HG02763 (cell line): ENCODE data around the gene MYO16.

Experiments used
- ATAC-seq: cut with Tn5 transposase; IDR thresholded peaks from one replicate; pipeline ENCODE4 v1.9.1; 2021; ENCODE audit warnings: mild to moderate bottlenecking, moderate library complexity; ENCODE audit not compliant: unreplicated experiment

Gene MYO16

DNA sequence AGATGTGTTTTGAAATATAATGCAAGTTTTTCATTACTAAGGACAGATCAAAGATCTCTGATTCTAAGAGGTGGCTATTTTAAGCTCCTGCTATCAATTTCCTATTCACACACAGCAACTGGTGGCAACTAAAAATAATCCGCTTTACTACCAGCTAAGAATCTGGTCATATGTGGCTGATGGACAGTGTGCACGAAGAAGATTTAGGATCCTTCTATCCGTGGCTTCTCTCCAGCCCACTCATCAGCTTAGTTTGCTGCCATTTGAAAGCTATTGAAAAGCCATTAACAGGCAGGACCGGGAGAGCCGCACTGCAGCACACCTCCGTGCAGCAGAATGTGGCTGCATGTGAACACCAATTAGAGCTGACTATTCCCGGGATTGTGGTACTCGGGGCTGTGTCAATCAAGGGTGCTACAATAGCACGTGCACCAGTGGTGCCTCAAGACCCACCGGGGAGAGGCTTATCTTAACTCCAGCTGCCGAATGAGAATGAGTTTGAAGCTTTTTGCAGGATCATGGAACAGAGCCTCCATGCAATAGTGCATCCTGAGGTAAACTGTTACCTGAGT is at the start of gene MYO16:
Gene MYO16, plus strand, starts transcription at position 431 of the 572 bp plus-strand sequence. CDS start 234 bp downstream, outside the sequence.
- no peak for ATAC-seq

DNA sequence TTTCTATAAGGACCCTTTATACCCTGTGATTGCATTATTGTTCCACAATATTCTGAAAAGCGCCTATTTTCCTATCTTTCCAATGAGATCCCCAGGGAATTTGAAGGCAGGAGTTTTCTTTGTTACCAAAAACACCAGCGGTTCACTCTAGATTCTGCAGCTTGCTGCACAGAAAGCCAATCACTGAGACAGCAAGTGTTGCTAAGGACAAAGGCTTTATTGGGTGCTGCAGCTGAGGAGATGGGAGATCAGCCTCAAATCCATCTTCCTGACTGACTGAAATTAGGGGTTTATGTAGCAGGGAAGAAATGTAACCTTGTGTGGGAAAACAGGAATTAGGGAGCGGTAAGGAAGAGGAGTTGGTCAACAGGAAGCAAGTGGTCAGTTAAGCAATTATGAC is 42.6 kb upstream of the MYO16 start:
- no peak for ATAC-seq

DNA sequence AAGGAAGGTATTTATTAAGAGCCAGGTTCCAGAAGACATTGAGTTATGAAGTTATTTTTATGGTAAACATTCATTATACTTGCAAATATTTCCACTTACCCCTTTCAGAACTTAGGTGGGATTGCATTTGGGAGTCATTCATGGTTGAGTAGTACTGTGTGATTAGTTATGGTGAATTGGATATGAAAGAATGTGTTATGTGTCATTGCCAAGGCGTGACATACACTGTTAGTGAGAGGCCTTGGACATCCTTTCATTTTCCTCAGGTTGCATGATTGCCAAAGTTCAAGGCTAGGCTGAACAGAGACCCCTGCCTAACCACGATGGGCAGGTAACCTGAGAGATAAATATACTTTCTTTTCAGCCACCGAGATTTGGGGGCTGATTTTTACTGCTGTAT is 40.9 kb upstream of the MYO16 start:
- ATAC-seq, result no peak

DNA sequence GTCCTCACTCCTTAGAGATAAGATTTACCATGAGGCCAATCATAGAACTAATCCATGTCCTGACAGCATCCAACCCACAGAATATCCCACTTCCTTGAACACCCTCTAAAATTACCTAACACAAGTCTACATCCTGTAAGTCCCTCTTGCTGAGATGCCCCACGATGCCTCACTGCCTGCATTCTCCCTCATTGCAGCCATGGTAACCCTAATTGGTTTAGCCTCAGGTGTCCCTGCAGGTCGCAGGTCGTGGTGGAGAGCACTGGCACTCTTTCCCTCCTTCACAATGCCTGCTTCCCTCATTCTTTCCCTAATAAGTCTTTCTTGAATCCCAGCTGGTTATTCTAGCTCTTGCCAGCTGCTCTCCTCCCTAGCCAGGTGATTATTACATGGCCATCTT is 35.3 kb upstream of the MYO16 start:
- ATAC-seq, result no peak

DNA sequence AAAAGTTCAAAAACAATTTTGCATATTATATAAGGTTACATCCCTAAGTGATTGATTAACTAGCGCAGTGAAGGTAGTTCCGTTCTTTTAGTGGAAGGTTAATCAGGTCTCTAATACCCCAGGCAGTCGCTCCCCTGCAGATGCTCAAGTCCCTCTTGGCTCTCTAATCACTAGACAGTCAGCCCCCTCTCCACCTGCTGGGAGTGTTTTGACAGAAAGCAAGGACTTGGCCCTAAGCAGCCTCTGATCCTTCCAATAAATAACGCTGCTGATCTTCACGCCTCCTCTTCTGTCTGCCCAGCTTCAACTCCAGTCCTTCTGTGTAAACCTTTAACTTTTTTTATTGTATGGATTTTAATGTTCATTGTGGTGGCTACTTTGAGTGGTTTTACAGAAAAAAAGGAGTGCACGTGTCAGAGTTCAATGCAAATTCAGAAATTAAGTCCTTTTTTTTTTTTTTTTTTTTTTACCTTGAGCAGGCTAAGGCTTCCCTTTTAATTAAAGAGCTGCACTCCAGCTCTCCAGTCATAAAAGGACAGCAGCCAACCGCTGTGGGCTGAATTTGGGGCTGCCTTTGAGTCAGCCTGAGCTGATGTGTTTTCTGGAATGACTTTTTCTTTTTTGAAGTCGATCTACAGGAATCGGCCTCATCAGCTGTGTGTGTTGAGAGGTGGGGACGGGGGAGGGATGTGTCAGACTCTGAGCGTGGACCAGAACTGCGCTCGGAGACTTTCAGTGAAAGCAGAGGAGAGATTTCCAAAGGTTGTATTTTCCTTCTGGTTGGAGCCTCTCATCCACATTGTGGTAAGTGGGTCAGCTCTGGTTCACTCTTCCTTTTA is 33.8 kb upstream of the MYO16 start:
- ATAC-seq, result no peak

DNA sequence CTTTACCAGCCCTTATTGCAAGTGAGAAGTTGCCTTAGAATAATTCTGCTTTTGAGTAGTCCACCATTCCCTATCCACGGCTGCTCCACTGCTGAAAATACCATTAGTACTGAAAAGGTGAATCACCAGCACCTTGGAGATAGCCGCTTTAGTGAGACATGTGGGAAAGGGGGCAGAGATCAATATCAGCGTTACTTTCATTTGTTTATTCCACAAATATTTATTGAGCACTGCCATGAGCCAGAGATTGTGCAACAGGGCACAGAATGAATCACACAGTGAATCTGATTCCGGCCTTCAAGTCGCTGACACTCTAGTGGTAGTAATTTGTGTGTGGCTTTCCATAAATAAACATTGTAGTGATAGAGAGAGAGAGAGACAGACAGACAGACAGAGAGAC is 31.5 kb upstream of the MYO16 start:
- no peak for ATAC-seq

DNA sequence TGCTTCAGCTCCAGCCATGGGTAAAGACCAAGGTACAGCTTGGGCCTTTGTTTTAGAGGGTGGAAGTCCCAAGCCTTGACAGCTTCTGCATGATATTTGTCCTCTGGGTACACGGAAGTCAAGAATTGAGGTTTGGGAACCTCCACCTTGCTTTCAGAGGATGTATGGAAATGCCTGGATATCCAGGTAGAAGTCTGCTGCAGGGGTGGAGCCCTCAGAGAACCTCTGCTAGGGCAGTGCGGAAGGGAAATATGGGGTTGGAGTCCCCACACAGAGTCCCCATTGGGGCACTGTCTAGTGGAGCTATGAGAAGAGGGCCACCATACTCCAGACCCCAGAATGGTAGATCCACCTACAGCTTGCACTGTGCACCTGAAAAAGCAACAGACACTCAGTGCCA is 23.0 kb upstream of the MYO16 start:
- ATAC-seq, result no peak

DNA sequence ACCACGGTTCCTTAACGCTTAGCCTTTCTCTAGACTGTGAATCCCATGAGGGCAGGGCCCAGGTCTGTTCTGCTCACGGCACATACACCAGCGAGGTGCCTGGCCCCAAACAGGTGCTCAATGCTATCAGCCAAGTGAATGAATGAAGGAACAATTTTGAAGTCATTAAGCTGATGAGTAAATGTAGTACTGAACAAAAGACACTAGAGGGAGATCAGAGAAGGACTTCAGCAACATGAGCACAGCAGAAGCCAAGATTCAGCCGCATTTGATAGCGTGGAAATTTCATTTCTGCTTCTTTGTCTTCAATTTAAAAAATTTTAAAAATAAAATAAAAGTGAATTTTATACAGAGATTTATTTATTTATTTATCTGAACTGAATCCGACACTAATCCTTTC is 20.1 kb upstream of the MYO16 start:
- no peak for ATAC-seq

DNA sequence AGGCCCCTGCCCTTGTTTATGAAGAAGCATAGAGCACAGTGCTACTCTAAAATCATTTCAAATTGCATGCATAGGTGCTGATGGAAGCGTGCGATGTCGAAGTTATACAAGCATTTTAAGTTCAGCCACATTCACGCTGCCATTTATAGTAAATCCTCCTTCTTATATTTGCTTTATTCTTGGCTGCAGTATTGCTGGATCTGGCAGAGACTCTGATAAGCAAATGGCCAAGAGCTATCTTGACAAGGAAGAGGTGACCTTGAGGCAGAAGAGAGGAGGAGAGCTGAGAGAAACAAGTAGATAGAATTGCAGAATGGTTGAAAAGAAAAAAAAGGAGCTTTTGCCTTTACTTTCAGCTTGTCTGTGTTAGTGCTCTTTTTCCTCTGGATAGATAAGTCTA is 18.9 kb upstream of the MYO16 start:
- ATAC-seq, result no peak

DNA sequence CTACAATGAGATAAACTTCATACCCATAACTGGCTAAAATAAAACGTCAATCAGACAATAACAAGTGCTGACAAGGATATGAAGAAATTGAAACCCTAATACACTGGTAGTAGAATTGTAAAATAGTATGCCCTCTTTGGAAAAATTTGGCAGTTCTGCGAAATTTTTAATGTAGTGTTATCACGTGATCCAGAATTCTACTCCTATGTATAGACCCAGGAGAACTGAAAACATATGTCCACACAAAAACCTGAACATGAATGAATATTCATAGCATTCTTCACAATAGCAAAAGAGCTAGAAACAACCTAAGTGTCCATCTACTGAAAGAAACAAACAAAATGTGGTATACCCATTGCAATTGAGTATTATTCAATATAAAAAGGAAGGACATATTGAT is 14.2 kb upstream of the MYO16 start:
- no peak for ATAC-seq

DNA sequence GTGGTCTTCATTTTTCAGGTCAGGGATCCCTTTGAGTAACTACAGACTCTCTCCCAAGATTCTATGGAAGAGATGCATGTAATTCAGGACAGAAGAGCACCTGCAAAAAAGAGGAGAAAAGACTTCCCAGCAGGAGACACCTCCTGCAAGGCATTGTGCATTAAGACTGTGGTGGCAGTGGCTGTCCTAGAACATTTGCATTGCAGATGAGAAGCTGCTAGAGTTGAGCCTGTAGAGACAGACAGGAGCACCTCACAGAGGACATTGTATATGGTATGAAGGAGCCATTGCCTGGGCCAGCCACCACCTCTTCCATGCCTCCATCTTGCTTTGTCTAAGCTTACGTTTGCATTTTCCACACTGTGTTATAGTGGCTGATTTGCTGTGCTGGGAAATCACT is 11.2 kb upstream of the MYO16 start:
- ATAC-seq, result no peak

DNA sequence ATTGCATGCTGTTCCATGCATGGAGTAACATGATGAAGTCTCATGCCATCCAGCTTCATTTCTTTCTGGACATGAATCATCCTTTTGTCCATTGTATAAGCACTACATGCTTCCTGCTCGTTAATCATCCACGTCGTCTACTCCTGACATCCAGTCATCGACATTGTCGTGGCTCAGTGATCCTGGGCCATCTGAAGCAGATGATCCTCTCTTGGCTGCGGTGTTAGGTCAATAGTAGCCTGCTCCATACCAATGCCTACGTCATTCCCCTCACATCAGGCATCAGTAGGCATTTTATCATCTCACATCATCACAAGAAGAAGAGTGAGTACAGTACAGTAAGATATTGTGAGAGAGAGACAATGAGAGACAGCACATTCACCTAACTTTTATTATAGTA is 7.9 kb upstream of the MYO16 start:
- no peak for ATAC-seq

DNA sequence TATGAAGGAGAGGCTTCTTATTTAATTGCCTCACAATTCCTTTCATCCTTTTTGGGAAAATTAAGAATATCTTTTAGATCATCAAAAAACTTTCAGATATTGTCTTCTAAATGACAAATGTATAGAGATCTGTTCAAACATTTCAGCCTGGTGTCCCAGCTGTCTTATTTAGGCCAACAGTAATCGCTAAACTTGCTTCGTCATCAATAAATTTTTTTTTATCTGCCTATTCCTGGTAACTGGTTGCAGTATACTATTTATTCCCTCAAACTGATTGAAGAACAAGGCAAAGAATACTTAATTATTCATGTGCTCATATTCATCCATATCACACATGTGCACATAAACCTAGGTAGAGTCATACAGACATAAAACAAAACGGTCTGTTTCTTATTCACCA is 5.3 kb upstream of the MYO16 start:
- ATAC-seq, result no peak

DNA sequence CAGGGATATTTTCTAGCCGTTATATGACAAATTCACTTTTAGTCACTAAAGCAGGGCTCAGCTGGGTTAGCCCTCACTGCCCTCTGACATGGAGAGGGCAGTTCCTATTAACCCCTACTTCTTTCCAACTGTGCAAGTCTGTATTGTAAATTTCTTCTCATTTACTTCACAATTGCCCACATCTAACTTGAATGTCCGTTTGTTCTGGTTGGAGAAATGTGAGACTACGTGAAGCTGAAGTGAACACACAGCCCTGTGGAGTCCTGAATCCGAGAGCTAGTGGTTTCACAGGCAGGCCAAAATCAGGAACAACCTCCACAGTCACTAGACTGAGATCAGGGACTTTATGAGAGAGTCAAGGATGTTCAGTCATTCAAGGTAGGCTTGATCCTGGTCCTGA is 4.4 kb upstream of the MYO16 start:
- ATAC-seq, result no peak

DNA sequence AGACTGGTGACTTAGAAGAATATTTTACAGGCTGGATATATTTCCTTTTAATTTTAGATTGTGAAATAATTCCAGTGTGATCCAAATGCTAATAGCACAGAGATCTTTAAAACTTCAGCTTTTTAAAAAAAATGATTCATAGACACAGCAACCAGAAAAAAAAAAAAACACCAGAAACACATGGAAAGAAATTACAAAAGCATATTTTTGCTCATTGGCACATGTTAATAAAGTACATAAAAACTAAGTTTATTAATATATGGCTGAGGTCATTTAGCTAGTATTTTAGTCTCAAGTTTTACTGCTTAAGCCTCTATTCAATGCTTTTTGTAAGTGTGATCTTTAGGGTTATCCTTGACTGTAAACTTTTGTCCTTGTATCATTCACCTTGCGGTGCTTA is 577 bp downstream of the MYO16 start:
- no peak for ATAC-seq

DNA sequence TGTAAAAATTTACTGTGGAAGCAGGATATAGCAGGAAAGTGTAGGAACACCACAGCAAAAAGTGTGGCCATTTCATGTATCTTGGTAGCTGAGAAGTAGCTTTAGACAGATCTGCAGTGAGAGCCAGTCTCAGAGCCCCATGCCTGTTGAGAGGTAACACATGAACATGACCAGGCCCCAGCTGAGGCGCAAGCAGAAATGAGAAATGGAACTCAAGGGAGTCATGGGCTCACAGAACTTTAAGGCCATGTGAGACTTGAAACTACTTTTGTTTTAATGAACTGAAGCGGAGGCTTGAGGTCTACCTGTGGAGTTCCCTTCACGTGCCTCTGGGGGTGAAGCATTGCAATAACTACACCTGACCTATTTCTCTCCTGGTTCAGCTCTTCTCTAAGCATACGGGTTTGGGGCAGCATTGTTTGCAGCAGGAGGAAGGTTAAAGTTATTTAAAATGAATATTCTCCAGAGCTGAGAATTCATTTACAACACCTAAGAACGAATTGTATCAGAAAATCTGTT is 3.3 kb downstream of the MYO16 start:
- no peak for ATAC-seq

DNA sequence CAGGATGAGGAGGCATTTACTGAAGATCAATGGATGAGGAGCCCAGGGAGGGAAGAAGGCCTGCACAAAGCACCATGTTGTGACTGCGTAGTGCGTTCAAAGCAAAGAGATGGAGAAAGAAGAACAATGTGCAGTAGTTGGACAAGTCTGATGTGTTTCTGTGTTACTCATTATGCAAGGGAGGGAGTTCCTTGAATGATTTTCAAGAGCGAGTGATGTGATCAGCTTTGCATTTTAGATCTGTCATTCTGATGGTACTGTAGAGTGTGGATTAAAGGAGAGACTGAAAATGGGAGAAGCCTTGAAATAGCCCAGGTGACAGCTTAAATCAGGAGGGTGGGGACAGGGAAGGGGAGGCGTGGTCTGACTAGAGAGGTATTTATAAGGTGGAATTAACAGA is 9.5 kb downstream of the MYO16 start:
- ATAC-seq, result no peak

DNA sequence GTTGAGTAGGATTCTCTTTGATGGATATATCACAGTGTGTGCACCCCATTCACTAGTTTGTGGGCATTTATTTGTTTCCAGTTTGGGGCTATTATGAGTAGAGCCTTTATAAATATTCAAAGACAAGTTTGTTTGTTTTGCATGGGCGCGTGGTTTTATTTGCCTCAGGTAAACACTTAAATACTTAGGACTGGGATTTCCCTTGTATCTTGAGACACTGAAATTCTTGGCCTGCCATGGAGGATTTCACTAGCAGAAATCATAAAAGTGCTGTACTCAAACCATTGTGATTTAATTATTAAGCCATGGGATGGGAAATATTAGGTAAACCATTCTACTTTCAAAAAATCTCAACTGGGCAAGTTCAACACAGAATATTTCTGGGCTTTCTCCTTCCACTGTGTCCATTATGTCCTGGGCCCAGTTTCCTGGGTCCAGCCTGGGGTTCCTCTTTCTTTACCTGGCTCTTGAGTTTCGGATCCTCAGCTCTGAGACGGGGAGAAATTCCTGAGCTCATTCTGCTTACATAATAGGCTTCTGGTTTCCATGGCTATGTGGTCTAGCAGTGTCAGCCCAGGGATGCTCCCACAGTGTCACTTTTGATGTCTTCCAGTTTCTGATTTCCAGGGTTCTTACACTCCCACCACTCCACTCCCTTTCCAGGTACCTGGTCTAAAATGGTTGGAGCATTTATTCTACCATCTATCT is 14.4 kb downstream of the MYO16 start:
- no peak for ATAC-seq

DNA sequence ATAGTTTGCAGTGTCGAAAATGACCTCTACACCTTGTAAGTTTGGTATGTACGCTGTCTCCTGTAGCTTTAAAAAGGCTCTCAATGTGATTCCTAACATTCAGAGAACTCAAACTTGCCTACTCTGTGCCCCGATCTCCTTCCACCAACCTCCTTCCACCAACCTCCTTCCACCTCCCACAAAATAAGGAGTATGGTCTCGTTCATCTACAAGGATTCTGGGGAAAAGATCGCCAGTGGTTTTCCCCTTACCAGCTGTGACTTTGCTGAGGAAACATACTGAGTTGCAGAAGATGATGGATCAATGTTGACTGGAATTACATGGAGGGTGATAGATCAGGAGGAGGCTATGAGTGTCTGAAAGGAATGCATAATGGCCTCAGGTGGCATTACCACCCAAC is 16.0 kb downstream of the MYO16 start:
- ATAC-seq, result no peak

DNA sequence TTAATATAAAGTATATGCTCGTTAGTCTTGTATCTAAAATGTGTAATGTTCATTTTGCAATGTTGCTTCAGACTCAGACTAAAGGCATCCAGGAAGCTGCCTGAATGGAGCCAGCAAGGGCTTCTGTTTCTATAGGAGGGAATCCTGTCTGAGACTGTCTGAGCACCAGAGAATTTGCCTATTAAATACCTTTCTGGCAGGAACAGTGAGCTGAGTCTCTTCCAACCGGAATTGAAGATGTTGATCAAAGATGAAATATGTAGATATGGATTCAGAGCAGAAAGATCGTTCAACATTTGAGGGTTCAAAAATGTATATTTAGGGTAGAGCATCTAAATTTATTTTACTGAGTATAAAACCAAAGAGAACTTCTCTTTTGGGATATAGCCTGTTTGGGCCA is 20.9 kb downstream of the MYO16 start:
- no peak for ATAC-seq

DNA sequence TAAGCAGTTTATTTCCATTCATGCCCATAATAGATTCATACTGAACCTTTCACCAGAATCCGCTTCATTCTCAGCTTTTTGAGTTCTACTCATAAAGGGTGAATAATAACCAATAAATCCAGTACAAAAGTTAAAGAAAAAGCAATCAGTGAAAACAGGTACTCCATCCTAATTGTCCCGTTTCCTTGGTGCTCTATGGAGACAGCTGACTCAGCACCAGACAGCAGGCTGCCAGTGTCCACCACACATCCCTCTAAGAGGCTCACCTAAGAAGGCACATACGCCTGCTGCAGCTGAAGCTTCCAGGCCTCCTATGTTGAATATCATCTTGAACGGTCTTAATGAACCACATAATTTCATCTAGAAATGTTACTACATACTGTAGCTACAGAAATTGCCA is 27.3 kb downstream of the MYO16 start:
- no peak for ATAC-seq

DNA sequence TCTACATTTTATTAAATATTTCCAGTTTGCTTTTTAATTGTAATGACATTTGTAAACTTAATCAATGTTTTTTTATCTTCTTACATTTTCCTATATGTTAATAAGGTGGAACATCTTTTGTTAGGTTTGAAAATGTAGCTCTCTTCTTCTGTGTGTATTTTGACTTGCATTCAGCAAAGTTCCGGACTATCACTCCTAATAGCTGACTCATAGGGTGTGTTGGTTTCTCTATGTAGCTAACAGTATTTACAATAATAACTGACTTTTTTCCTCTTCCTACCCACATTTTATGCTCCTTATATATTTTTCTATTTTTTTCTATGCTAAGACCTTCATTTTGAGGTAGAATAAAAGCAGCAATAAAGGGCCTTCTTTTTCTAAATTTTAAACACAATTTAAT is 28.1 kb downstream of the MYO16 start:
- ATAC-seq, result no peak
